Measurements from ENCODE around the gene NCOA1. TPM values are rescaled to one million over a fixed set of nuclear protein-coding genes. Genes with fewer than 3 reads are reported as not detected.

Gene NCOA1
- total RNA-seq, 2 experiments from 2014 or later, result 6.1 to 12.1 TPM

DNA sequence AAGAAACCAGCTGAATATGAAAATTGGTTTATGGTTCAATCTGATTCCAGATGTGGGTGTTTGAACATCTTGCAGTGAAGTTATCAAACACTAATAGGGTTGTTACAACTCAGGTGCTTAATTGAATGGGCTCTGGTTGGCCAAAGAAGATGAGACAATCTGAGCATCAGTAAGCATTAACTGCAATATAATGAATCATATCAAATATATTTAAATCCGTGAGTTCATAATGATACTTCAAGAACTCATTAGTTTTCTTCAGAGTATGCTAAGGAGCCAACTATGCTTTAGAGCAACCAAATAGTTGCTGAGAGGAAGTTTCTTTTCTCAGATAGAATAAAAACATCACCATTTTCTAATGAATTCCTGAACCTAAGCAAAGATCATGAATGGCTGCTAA is 79.2 kb downstream of the NCOA1 start:
- TF ChIP-seq EZH2phosphoT487 (IDR thresholded peaks at IDR 0.05; ENCODE audit: borderline replicate concordance, low read depth, low read length), result no peak
- TF ChIP-seq, protein P1, sequence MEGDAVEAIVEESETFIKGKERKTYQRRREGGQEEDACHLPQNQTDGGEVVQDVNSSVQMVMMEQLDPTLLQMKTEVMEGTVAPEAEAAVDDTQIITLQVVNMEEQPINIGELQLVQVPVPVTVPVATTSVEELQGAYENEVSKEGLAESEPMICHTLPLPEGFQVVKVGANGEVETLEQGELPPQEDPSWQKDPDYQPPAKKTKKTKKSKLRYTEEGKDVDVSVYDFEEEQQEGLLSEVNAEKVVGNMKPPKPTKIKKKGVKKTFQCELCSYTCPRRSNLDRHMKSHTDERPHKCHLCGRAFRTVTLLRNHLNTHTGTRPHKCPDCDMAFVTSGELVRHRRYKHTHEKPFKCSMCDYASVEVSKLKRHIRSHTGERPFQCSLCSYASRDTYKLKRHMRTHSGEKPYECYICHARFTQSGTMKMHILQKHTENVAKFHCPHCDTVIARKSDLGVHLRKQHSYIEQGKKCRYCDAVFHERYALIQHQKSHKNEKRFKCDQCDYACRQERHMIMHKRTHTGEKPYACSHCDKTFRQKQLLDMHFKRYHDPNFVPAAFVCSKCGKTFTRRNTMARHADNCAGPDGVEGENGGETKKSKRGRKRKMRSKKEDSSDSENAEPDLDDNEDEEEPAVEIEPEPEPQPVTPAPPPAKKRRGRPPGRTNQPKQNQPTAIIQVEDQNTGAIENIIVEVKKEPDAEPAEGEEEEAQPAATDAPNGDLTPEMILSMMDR (conservative IDR thresholded peaks at IDR 0.05; ENCODE audit: low read length), result no peak
- no peak for DNase-seq (ENCODE audit: low spot score)
- peaks cover 9% of the 10 kb centered on the region; the same call in 1 of the 2 replicates for H3K36me3 ChIP-seq (ENCODE audit: insufficient read depth, low read length)
- H3K4me3 ChIP-seq (ENCODE audit: low read depth, low read length, poor library complexity, severe bottlenecking), result no peak overlapping the region
- H3K4me2 ChIP-seq (ENCODE audit: low read length), result no peak overlapping the region
- H3K9me2 ChIP-seq (ENCODE audit: insufficient read depth, low read length), result no peaks in the 10 kb centered on the region
- no peak overlapping the region for H2AFZ ChIP-seq (ENCODE audit: low read length)
- H3K4me1 ChIP-seq (ENCODE audit: insufficient read depth, low read length, poor library complexity, severe bottlenecking), result no peaks in the 10 kb centered on the region
- no TSS peak for BruUV-seq (replicated peaks)
- no peaks in the 10 kb centered on the region for H3K79me2 ChIP-seq (ENCODE audit: insufficient read depth, low read depth, low read length)
- peaks cover 12% of the 10 kb centered on the region; the same call in 1 of the 2 replicates for H3K9me3 ChIP-seq (ENCODE audit: low read length)
- no peaks in the 10 kb centered on the region for H4K20me1 ChIP-seq (ENCODE audit: insufficient read depth, low read length)
- intact Hi-C loops (cut with micrococcal nuclease; ENCODE audit: unreplicated experiment), result no loop called here
- CTCF ChIA-PET (ENCODE audit: unreplicated experiment), result no interaction called here
- H3K27ac ChIP-seq (ENCODE audit: low read depth, low read length, poor library complexity, severe bottlenecking), result no peak overlapping the region
- POLR2A ChIA-PET, result interaction anchor here (0.7 kb wide), 1 partner anchor 60 kb away, joined by 5 read pairs; no protein-coding TSS in a partner anchor

DNA sequence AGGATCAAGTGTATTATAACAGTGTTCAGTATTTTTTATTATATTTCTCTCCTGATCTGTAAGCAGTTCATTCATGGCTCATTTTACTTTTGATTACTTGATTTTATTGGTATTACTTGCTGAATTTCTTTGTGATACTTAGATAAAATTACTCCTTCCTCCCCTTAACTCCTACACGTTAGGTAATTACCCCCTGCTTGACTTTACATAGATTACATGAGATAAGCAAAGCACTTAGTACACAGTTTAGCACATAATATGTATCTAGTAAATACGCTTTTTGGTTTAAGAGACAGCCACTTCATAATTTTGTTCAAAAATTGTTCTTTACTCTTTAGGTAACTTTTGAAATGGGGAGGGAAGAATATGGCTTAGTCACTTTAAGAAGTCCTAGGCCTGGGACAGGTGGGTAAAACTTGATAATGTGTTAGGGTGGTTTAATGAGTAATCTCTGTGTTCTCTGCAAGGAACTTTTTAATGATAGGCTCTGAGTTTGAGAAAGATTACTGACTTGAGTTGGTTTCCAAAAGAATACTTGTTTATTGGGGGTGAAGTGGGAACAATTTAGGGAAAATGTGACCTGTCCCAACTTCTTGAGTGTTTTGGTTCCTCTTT is 80.9 kb downstream of the NCOA1 start:
- Histone ChIP-seq H3K79me2 (ENCODE audit: insufficient read depth, low read depth, low read length) (no peaks in the 10 kb centered on the region), H3K4me1 (ENCODE audit: insufficient read depth, low read length, poor library complexity, severe bottlenecking) (peaks cover 9% of the 10 kb centered on the region), H3K9me3 (ENCODE audit: low read length) (no peaks in the 10 kb centered on the region), H4K20me1 (ENCODE audit: insufficient read depth, low read length) (no peaks in the 10 kb centered on the region), H3K36me3 (ENCODE audit: insufficient read depth, low read length) (no peaks in the 10 kb centered on the region), H3K9me2 (ENCODE audit: insufficient read depth, low read length) (no peaks in the 10 kb centered on the region), H3K27ac (ENCODE audit: low read depth, low read length, poor library complexity, severe bottlenecking) (no peak overlapping the region), H2AFZ (ENCODE audit: low read length) (no peak overlapping the region), H3K4me2 (ENCODE audit: low read length) (no peak overlapping the region), H3K4me3 (ENCODE audit: low read depth, low read length, poor library complexity, severe bottlenecking) (no peak overlapping the region)
- TF ChIP-seq EZH2phosphoT487 (IDR thresholded peaks at IDR 0.05; ENCODE audit: borderline replicate concordance, low read depth, low read length), result no peak
- TF ChIP-seq, protein P1 (conservative IDR thresholded peaks at IDR 0.05; ENCODE audit: low read length), result no peak
- CTCF ChIA-PET (ENCODE audit: unreplicated experiment), result no interaction called here
- no peak for DNase-seq (ENCODE audit: low spot score)
- intact Hi-C loops (cut with micrococcal nuclease; ENCODE audit: unreplicated experiment), result no loop called here
- no TSS peak for BruUV-seq (replicated peaks)
- POLR2A ChIA-PET, result no interaction called here

DNA sequence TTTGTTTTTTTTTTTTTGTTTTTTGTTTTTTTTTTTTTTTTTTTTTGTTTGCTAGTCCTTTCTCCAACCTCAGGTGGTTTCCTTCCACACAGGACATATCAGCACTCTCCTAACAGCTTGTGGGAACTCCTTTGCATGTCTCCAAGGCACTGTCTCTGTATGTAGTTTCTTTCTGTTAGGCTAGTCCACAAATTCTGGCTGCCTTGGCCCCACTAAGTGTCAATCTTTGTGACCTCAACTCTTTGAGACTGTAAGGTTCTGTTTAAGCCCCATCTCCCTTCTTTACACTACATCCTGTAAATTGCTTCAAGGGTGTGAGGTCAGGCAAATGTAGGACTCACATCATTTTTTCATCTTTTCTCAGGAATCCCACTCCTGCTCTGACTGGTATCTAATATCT is 85.1 kb downstream of the NCOA1 start:
- Histone ChIP-seq H3K4me1 (ENCODE audit: insufficient read depth, low read length, poor library complexity, severe bottlenecking) (peaks cover 51% of the 10 kb centered on the region), H2AFZ (ENCODE audit: low read length) (no peak overlapping the region; the same call in 1 of the 2 replicates), H4K20me1 (ENCODE audit: insufficient read depth, low read length) (no peaks in the 10 kb centered on the region), H3K9me2 (ENCODE audit: insufficient read depth, low read length) (no peaks in the 10 kb centered on the region; the same call in 1 of the 2 replicates), H3K36me3 (ENCODE audit: insufficient read depth, low read length) (no peaks in the 10 kb centered on the region), H3K9me3 (ENCODE audit: low read length) (no peaks in the 10 kb centered on the region), H3K79me2 (ENCODE audit: insufficient read depth, low read depth, low read length) (no peaks in the 10 kb centered on the region), H3K4me3 (ENCODE audit: low read depth, low read length, poor library complexity, severe bottlenecking) (no peak overlapping the region), H3K4me2 (ENCODE audit: low read length) (no peak overlapping the region), H3K27ac (ENCODE audit: low read depth, low read length, poor library complexity, severe bottlenecking) (no peak overlapping the region)
- intact Hi-C loops (cut with micrococcal nuclease; ENCODE audit: unreplicated experiment), result no loop called here
- DNase-seq (ENCODE audit: low spot score), result no peak
- BruUV-seq (replicated peaks), result no TSS peak
- TF ChIP-seq, protein P1 (conservative IDR thresholded peaks at IDR 0.05; ENCODE audit: low read length), result no peak
- no peak for TF ChIP-seq EZH2phosphoT487 (IDR thresholded peaks at IDR 0.05; ENCODE audit: borderline replicate concordance, low read depth, low read length)
- ChIA-PET CTCF (ENCODE audit: unreplicated experiment) (no interaction called here), POLR2A (interaction anchor here (0.6 kb wide), 1 partner anchor 48 kb away, joined by 6 read pairs; no protein-coding TSS in a partner anchor)

All from OCI-LY7 (cell line).